Activated T-helper 17 cell treated with anti-CD3 and anti-CD28 coated beads, Interleukin-2, amount 50 U/mL, for 72 hours (primary cell): ENCODE data around the gene WASF2. TPM values are rescaled to one million over a fixed set of nuclear protein-coding genes. Genes with fewer than 3 reads are reported as not detected.
A peak's percentile ranks its signal among the peaks of the same experiment; 100 is the strongest.
"Not testable (repeated sequence)": the region's sequence is repeated elsewhere in the genome, so short reads cannot be mapped to it uniquely, and the experiment has no call there.

Experiments used
- ATAC-seq: fragments of 150-1000 bp; cut with Tn5 transposase; replicated peaks from 2 replicates; pipeline ENCODE4 v1.10.0; 2021; ENCODE audit warnings: mild to moderate bottlenecking, moderate library complexity
- H3K27ac Mint-ChIP-seq: one replicate; pipeline ENCODE4 v1.8.0; 2022; ENCODE audit warnings: mixed read lengths
- H3K27me3 Mint-ChIP-seq: one replicate; pipeline ENCODE4 v1.8.0; 2022; ENCODE audit warnings: mixed read lengths
- H3K36me3 Mint-ChIP-seq: one replicate; pipeline ENCODE4 v1.8.0; 2022; ENCODE audit warnings: low read depth, mild to moderate bottlenecking, mixed read lengths
- H3K4me1 Mint-ChIP-seq: one replicate; pipeline ENCODE4 v1.8.0; 2022; ENCODE audit warnings: mixed read lengths
- H3K4me3 Mint-ChIP-seq: one replicate; pipeline ENCODE4 v1.8.0; 2022; ENCODE audit warnings: mild to moderate bottlenecking, mixed read lengths
- H3K9me3 Mint-ChIP-seq: one replicate; pipeline ENCODE4 v1.8.0; 2022; ENCODE audit warnings: mixed read lengths
- total RNA-seq, 2 donors: library from RNA; stranded (reverse); gene quantifications; one replicate each; pipeline ENCODE4 v1.2.3, GENCODE V29; 2022

Gene WASF2
- total RNA-seq, 2 donors from 2014 or later, result 85.7 to 125 TPM

- Mint-ChIP-seq H3K4me3 (no peak overlapping the region), H3K4me1 (peaks cover 13% of the 10 kb centered on the region), H3K27ac (peak overlapping the region; percentile 53), H3K9me3 (no peaks in the 10 kb centered on the region), H3K27me3 (no peaks in the 10 kb centered on the region), H3K36me3 (no peaks in the 10 kb centered on the region)
- ATAC-seq, result no peak
These were observed 101.5 kb downstream of the WASF2 start for GRCh38 chr1:27388337-27389005.

DNA sequence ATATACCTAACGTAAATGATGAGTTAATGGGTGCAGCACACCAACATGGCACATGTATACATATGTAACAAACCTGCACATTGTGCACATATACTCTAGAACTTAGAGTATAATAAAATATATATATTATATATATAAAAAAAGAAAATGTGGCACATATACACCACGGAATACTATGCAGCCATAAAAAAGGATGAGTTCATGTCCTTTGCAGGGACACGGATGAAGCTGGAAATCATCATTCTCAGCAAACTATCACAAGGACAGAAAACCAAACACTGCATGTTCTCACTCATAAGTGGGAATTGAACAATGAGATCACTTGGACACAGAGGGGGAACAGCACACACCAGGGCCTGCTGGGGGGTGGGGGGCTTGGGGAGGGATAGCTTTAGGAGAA is 105.2 kb downstream of the WASF2 start:
- not testable (repeated sequence) for H3K36me3 Mint-ChIP-seq, H3K4me1 Mint-ChIP-seq, H3K27me3 Mint-ChIP-seq

DNA sequence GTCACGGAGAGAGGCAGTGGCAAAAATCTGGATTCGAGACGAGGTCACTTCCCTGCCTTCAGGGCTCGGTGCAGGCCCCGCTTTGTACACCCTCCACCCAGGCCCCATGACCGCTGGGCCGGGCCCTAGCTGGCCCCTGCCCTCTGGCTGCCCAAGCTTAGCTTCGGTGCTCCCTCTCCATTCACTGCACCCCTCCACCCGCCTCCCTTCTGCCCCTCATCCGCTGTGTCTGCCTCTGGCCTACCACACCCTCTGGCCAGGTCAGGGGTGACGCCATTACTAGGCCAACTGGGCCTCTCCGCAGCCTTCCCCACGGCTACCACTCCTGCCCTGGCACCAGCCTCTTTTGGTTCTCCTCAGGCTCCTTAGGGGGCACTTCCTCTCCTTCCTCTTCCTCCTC is 106.3 kb downstream of the WASF2 start:
- H3K27ac Mint-ChIP-seq, result no peak overlapping the region
- H3K27me3 Mint-ChIP-seq, result no peaks in the 10 kb centered on the region
- H3K9me3 Mint-ChIP-seq, result no peaks in the 10 kb centered on the region
- ATAC-seq, result no peak
- H3K4me1 Mint-ChIP-seq, result peaks cover 3% of the 10 kb centered on the region
- H3K36me3 Mint-ChIP-seq, result no peaks in the 10 kb centered on the region
- no peak overlapping the region for H3K4me3 Mint-ChIP-seq

More for the DNA sequence above, 105.2 kb downstream of the WASF2 start:
- H3K4me3 Mint-ChIP-seq, H3K27ac Mint-ChIP-seq, ATAC-seq, H3K9me3 Mint-ChIP-seq: not testable (repeated sequence)

DNA sequence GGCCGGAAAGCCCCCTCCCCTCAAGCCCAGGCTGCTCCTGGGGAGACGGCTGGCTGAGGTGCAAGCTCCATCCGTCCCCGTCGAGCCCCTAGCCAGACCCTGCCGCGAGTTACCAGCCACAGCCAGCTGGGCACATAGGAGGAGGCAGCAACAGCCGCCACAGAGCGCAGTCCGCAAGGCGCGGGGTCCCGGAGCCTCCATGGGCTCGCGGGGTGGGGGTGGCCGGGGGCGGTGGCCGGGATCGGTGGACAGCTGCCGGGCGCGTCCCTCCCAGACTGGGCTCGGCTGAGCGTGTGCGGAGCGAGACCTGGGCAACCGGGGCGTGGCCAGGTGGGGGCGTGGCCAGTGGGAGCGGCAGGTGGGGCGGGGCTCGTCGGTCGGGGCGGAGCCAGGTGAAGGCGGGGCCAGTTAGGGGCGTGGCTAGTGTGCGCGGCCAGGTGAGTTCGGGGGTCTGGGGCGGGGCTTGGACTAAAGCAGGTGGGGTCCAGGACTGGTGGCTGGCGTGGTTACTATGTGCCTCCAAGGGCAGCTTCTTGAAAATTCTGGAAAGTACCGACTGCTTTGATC is 106.8 kb downstream of the WASF2 start, which contains the start of gene CD164L2:
Gene CD164L2 (minus strand): TSS at position 295 of the 567 bp plus-strand sequence. CDS start 94 bp downstream, at position 201.
- H3K9me3 Mint-ChIP-seq, result no peaks in the 10 kb centered on the region
- no peak within 1 kb of the TSS for H3K4me3 Mint-ChIP-seq
- H3K27ac Mint-ChIP-seq, result no peak within 1 kb of the TSS

GRCh38 chr1:27381969-27382762 is 107.8 kb downstream of the WASF2 start:
- Mint-ChIP-seq H3K27me3 (no peaks in the 10 kb centered on the region), H3K36me3 (no peaks in the 10 kb centered on the region), H3K9me3 (no peaks in the 10 kb centered on the region), H3K27ac (no peak overlapping the region), H3K4me3 (no peak overlapping the region), H3K4me1 (no peaks in the 10 kb centered on the region)
- no peak for ATAC-seq

More for the DNA sequence above, 106.8 kb downstream of the WASF2 start, which contains the start of gene CD164L2:
- no peaks in the 10 kb centered on the region for H3K27me3 Mint-ChIP-seq
- H3K4me1 Mint-ChIP-seq, result no peaks in the 10 kb centered on the region
- no peaks in the 10 kb centered on the region for H3K36me3 Mint-ChIP-seq
- peak; percentile 57 for ATAC-seq

DNA sequence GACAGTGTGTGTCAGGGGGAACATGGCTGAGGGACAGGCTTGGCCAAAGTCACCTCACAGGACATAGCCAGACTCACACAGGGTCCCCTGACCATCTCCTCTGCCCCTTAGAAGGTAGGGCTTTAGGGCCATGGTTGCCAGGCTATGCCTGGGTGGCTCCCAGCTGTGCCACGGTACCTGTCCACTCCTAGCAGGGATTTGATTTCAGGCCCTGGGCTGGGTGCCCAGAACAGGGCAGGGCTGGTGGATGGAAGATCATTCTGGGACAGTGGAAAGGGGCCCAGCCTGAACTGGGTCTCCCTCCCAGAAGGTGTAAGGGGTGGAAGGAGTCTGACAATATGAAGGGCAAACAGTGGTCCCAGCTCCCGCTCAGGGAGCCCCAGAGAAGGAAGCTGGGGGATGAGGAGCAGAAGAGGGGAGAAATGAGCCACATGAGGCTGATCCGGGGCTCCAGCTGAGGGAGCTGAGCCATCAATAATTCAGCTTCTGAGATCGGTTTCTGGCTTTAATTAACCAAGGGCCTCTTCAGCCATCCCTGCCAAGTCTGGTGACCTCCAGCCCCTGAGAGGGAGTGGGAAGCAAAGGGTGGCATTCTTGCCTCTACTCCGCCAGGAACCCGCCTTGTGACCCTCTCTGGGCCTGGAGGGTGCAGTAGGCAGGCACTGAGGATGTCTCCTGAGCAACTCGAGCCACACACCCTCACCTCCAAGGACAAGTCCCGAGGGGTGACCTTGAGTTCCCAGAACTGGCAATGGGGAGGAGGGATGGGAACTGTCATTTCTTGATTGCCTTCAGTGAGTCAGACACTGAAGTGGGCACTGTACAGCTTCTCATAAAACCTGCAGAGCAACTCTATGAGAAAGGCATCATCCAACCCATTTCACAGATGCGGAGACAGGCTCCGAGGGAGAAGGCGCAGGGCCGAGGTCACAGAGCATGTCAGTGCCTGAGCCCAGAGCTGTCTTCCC is 108.9 kb downstream of the WASF2 start:
- Mint-ChIP-seq H3K36me3 (no peaks in the 10 kb centered on the region), H3K4me1 (no peaks in the 10 kb centered on the region), H3K4me3 (no peak overlapping the region), H3K27ac (peak overlapping the region; percentile 48), H3K27me3 (no peaks in the 10 kb centered on the region), H3K9me3 (no peaks in the 10 kb centered on the region)
- no peak for ATAC-seq

DNA sequence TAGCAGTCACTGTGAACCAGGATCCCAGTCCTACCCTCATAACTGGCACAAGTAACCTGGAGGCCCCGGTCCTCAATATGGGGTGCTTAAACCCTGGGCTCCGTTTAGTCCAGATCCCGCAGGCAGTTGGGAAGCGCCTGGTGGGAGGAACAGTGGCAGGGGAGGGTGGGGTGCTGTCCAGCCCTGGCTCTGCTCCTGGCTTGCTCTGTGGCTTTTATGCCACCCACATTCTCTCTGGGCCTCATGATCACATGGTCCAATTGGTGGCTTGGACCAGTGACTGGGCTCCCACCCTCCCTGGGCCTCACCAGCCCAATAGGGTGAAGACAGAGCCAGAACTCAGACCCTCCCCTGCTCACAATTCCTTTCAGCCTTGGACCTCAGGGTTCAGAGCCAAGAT is 109.7 kb downstream of the WASF2 start:
- Mint-ChIP-seq H3K4me3 (no peak overlapping the region), H3K4me1 (no peaks in the 10 kb centered on the region), H3K9me3 (no peaks in the 10 kb centered on the region), H3K27ac (no peak overlapping the region), H3K27me3 (no peaks in the 10 kb centered on the region), H3K36me3 (no peaks in the 10 kb centered on the region)
- ATAC-seq, result no peak

GRCh38 chr1:27379564-27380122 is 110.3 kb downstream of the WASF2 start:
- H3K36me3 Mint-ChIP-seq, result no peaks in the 10 kb centered on the region
- no peak overlapping the region for H3K4me3 Mint-ChIP-seq
- H3K27me3 Mint-ChIP-seq, result no peaks in the 10 kb centered on the region
- H3K4me1 Mint-ChIP-seq, result no peaks in the 10 kb centered on the region
- no peak overlapping the region for H3K27ac Mint-ChIP-seq
- ATAC-seq, result no peak
- no peaks in the 10 kb centered on the region for H3K9me3 Mint-ChIP-seq

DNA sequence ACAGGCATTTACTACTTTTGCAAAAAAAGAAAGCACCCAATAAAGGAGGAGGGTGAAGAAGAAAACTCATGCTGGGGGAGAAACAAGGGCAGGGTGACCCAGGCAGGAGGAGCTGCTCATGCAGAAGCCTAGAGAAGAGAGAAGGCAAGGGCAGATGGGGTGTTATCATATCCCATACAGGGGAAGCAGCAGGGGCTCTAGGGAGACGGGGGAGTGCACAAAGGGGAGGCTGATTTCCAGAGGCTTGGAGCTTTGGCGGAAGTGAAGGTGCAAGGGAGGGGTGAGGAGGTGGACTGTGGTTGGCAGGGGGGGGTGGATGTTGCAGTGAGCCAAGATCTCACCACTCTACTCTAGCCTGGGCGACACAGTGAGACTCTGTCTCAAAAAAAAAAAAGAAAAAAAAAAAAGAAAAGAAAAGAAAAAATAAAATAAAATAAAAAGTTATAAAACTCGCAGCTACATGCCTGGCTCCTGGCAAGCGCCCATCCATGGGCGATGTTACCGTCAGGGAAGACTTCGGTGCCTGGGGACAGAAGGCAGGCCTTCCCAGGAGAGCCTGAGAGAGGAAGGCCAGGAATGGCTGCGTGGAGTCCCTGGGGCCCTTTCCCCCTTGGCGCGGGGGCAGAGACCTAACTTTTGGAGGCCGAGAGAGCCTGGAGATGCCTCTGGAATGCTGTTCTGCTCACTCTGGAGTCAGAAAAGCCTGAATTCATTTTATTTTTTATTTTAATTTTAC is 112.0 kb downstream of the WASF2 start:
- no peaks in the 10 kb centered on the region for H3K36me3 Mint-ChIP-seq
- no peak for ATAC-seq
- no peak overlapping the region for H3K4me3 Mint-ChIP-seq
- no peaks in the 10 kb centered on the region for H3K9me3 Mint-ChIP-seq
- H3K27me3 Mint-ChIP-seq, result no peaks in the 10 kb centered on the region
- H3K27ac Mint-ChIP-seq, result no peak overlapping the region
- no peaks in the 10 kb centered on the region for H3K4me1 Mint-ChIP-seq

DNA sequence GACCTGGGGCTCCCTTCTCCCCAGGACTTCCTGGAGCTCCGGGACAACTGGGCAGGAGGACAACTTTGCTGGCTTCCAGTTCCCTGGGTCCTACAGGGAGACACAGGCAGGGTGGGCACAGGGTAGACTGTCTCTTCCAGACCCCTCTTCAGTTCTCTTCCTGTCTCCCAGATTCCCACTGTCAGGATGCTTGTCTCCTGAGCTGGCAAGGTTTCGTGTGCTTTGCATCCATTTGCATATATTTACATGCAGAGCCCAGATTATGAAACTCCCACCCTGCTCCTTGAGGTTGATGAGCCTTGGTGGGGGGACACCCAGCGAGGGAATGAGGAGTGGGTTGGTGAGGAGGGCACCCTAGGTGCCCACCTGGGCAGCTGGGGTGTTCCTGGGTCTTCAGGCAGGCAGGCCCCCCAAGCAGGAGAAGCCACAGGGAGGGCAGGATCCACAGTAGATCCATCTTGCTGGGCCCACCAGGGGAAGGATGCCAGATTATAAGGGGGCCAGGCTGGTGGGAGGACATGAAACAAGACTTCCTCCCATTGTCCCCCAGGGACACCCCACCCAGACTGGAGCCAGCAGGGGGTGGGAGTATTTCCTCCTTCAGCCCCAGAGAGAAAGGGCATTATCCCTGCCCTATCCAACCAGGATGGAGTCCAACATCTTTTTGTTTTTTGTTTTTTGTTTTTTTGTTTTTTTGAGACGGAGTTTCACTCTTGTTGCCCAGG is 115.4 kb downstream of the WASF2 start, which contains the start of gene FCN3:
Gene FCN3 (minus strand): TSS at position 463 of the 725 bp plus-strand sequence. CDS start 6 bp downstream, at position 457.
- Mint-ChIP-seq H3K9me3 (no peaks in the 10 kb centered on the region), H3K27ac (no peak within 1 kb of the TSS), H3K27me3 (no peaks in the 10 kb centered on the region), H3K4me3 (no peak within 1 kb of the TSS), H3K36me3 (no peaks in the 10 kb centered on the region), H3K4me1 (no peaks in the 10 kb centered on the region)
- no peak for ATAC-seq

DNA sequence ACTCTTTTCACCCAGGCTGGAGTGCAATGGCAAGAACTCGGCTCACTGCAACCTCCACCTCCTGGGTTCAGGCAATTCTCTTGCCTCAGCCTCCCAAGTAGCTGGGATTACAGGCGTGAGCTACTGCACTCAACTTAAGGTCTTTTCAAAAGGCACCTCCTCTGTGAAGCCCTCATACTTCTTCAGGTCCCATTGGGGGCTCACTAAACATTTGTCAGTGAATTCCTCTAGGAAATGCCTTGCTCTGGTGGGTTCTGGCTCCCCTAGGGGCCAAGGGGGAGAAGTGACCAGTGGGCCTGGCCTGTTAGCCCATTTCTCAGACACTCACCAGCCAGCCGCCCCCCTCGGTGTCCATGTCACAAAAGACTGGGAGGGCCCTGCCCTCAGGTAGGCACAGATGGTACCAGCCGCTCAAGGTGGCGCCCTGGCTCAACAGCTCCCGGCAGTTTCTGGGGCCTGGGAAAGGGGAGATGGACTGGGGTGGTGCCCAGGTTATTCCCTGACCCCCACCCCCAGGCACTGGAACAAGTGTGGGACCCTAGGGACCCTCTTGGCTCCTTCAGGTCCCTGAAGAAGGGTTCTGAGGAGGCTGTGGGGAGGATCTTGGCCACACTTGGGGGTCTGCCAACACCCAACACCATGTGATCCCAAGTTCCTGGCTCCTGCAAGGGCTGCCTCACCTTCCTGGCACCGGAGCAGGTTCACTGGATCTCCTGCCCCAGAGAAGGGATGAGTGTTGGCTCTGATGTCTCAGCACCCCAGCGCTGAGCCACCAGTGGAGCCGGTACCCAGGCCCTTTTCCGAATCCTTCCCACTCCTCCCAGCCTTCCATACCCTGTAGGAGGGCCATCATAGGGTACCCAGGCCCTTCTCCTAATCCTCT is 116.9 kb downstream of the WASF2 start:
- no peaks in the 10 kb centered on the region for H3K27me3 Mint-ChIP-seq
- no peak overlapping the region for H3K4me3 Mint-ChIP-seq
- ATAC-seq, result no peak
- no peak overlapping the region for H3K27ac Mint-ChIP-seq
- no peaks in the 10 kb centered on the region for H3K9me3 Mint-ChIP-seq
- H3K4me1 Mint-ChIP-seq, result no peaks in the 10 kb centered on the region
- no peaks in the 10 kb centered on the region for H3K36me3 Mint-ChIP-seq
